Measurements from ENCODE around the gene HTR2C.

DNA sequence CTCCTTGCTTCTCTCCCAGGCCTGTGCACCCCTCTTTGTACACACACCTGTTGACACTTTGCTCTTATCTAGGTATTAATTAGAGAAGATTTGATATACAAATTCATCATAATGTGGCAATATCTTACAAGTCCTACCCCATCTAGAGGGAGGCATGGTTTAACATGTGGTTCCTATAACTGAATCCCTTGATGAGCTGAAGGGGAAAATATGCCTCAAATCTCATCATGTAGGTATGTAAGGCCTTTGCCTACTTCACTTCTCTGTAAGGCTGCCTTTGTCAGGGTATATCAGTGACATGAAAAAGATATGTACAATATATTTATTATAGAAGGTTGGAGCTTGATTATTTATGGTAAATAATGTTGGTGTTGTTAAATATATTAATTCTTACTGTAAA lies 31.9 kb downstream of the HTR2C start:
- TF ChIP-seq, protein P1, sequence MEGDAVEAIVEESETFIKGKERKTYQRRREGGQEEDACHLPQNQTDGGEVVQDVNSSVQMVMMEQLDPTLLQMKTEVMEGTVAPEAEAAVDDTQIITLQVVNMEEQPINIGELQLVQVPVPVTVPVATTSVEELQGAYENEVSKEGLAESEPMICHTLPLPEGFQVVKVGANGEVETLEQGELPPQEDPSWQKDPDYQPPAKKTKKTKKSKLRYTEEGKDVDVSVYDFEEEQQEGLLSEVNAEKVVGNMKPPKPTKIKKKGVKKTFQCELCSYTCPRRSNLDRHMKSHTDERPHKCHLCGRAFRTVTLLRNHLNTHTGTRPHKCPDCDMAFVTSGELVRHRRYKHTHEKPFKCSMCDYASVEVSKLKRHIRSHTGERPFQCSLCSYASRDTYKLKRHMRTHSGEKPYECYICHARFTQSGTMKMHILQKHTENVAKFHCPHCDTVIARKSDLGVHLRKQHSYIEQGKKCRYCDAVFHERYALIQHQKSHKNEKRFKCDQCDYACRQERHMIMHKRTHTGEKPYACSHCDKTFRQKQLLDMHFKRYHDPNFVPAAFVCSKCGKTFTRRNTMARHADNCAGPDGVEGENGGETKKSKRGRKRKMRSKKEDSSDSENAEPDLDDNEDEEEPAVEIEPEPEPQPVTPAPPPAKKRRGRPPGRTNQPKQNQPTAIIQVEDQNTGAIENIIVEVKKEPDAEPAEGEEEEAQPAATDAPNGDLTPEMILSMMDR (conservative IDR thresholded peaks at IDR 0.05), result no peak
- TF ChIP-seq EZH2 (IDR thresholded peaks at IDR 0.05; ENCODE audit: low read depth), result no peak
